SU-DHL-6 (cell line): ENCODE measurements around the gene NBPF3.

Experiments used
- EZH2phosphoT487 ChIP-seq: fragments of 200-600 bp; sonication (generic), shearing (Covaris generic); conservative IDR thresholded peaks from 2 replicates; pipeline ENCODE4 v1.6.1; 2018; ENCODE audit warnings: mild to moderate bottlenecking, antibody characterized with exemption, low read length, moderate library complexity, mixed read lengths
- TF ChIP-seq, protein P1 (sequence below): fragments of 200-600 bp; sonication (generic); IDR thresholded peaks from one replicate; pipeline ENCODE4 v1.5.1; 2017; ENCODE audit warnings: antibody characterized with exemption, mild to moderate bottlenecking, low read length, moderate library complexity; ENCODE audit not compliant: insufficient read depth, poor library complexity, severe bottlenecking

DNA sequence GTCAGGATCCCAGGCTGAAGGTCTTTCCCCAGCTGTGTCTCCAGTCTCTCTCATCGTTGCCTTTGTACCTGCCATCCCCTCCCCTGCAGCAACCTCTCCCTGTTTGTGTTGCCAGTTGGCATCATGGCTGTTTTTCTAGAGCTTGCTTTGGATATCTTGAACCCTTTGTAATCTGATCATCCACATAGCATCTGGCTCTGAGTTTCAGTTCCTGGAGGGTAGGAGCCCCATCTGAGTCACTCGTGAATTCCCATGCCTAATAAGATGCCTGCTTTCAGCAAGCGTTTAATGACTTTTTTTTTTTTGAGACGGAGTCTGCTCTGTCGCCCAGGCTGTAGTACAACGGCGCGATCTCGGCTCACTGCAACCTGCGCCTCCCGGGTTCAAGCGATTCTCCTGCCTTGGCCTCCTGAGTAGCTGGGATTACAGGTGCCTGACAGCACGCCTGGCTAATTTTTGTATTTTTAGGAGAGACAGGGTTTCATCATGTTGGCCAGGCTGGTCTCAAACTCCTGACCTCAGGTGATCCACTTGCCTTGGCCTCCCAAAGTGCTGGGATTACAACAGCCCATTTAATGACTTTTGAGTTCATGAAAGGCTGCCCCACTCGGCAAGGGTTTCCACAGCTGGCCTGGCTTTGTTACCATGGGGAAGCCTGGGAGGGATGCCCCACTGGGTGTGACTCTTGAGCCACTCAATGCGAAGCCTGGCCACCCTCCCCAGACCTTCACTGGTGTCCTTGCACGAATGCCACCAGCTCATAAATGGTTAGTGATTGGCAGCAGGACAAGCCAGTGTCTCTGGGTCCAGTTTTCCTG is 81.2 kb downstream of the NBPF3 start:
- TF ChIP-seq, protein P1, sequence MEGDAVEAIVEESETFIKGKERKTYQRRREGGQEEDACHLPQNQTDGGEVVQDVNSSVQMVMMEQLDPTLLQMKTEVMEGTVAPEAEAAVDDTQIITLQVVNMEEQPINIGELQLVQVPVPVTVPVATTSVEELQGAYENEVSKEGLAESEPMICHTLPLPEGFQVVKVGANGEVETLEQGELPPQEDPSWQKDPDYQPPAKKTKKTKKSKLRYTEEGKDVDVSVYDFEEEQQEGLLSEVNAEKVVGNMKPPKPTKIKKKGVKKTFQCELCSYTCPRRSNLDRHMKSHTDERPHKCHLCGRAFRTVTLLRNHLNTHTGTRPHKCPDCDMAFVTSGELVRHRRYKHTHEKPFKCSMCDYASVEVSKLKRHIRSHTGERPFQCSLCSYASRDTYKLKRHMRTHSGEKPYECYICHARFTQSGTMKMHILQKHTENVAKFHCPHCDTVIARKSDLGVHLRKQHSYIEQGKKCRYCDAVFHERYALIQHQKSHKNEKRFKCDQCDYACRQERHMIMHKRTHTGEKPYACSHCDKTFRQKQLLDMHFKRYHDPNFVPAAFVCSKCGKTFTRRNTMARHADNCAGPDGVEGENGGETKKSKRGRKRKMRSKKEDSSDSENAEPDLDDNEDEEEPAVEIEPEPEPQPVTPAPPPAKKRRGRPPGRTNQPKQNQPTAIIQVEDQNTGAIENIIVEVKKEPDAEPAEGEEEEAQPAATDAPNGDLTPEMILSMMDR, result no peak
- TF ChIP-seq EZH2phosphoT487, result no peak
